CD14-positive monocyte (primary cell): ENCODE measurements around the gene SEMA5B. TPM values are rescaled to one million over a fixed set of nuclear protein-coding genes. Genes with fewer than 3 reads are reported as not detected.

ENCODE experiments used
- DNase-seq, 3 donors: peaks; one replicate each; pipeline ENCODE4 v3.0.0-alpha.2; 2011 to 2022
- H2AFZ ChIP-seq: 2 replicates; pipeline ENCODE4 v1.6.0; 2012; ENCODE audit warnings: mild to moderate bottlenecking, low read depth, low read length, inconsistent platforms; ENCODE audit not compliant: insufficient read depth, poor library complexity, severe bottlenecking
- H3K27ac ChIP-seq, 2 donors: 1 replicate in 1 of 2; 2 replicates in 1 of 2; pipeline ENCODE4 v1.5.1; 2012 to 2013; ENCODE audit warnings: low read length in 2 of 2, control low read depth in 1 of 2, inconsistent platforms in 1 of 2, low read depth in 1 of 2, mild to moderate bottlenecking in 1 of 2
- H3K27me3 ChIP-seq, 2 donors: one replicate each; pipeline versions ENCODE4 v1.6.0 to v1.6.1; 2011 to 2013; ENCODE audit warnings: low read length in 2 of 2; ENCODE audit not compliant: control insufficient read depth in 2 of 2, insufficient read depth in 2 of 2
- H3K36me3 ChIP-seq, 2 donors: replicated peaks in 1 of 2; 1 replicate in 1 of 2; 2 replicates in 1 of 2; pipeline versions ENCODE4 v1.5.1 to v1.6.1; 2012 to 2013; ENCODE audit warnings: low read length in 2 of 2, control low read depth in 1 of 2, inconsistent platforms in 1 of 2, mild to moderate bottlenecking in 1 of 2; ENCODE audit not compliant: insufficient read depth in 2 of 2, control insufficient read depth in 1 of 2
- H3K4me1 ChIP-seq, 2 donors: 1 replicate in 1 of 2; 2 replicates in 1 of 2; pipeline versions ENCODE4 v1.5.1 to v1.6.1; 2012 to 2013; ENCODE audit warnings: low read length in 2 of 2, control low read depth in 1 of 2, inconsistent platforms in 1 of 2, mild to moderate bottlenecking in 1 of 2, moderate library complexity in 1 of 2; ENCODE audit not compliant: insufficient read depth in 2 of 2, control insufficient read depth in 1 of 2
- H3K4me2 ChIP-seq: replicated peaks from 2 replicates; pipeline ENCODE3; 2012; ENCODE audit warnings: low read length, moderate library complexity, mild to moderate bottlenecking; ENCODE audit not compliant: poor library complexity, severe bottlenecking; ENCODE audit errors: extremely low read depth
- H3K4me3 ChIP-seq, 3 experiments: fragments of 200-600 bp in 1 of 3; sonication (generic) in 1 of 3; replicated peaks in 1 of 3; 1 replicate in 2 of 3; 2 replicates in 1 of 3; pipeline ENCODE4 v1.5.1; 2011 to 2013; ENCODE audit warnings: low read length in 3 of 3, mild to moderate bottlenecking in 3 of 3, control low read depth in 2 of 3, low read depth in 2 of 3, inconsistent platforms in 1 of 3, moderate library complexity in 1 of 3
- H3K79me2 ChIP-seq: 2 replicates; pipeline ENCODE4 v1.6.0; 2012; ENCODE audit warnings: mild to moderate bottlenecking, control low read depth, inconsistent platforms, low read length, moderate library complexity; ENCODE audit not compliant: insufficient read depth
- H3K9ac ChIP-seq: 2 replicates; pipeline ENCODE4 v1.6.0; 2017; ENCODE audit warnings: low read length, mild to moderate bottlenecking; ENCODE audit not compliant: insufficient read depth, poor library complexity, severe bottlenecking
- H3K9me3 ChIP-seq, 2 donors: replicated peaks in 1 of 2; 1 replicate in 1 of 2; 2 replicates in 1 of 2; pipeline versions ENCODE4 v1.5.1 to v1.6.1; 2012 to 2013; ENCODE audit warnings: low read length in 2 of 2, control low read depth in 1 of 2; ENCODE audit not compliant: control insufficient read depth in 1 of 2, insufficient read depth in 1 of 2
- H4K20me1 ChIP-seq: 2 replicates; pipeline ENCODE4 v1.6.0; 2012; ENCODE audit warnings: mild to moderate bottlenecking, low read length, control low read depth, moderate library complexity; ENCODE audit not compliant: insufficient read depth
- H3K27ac Mint-ChIP-seq, 7 donors: one replicate each; pipeline ENCODE4 v1.8.0; 2020; ENCODE audit warnings: mild to moderate bottlenecking in 7 of 7, mixed read lengths in 7 of 7, moderate library complexity in 6 of 7, inconsistent platforms in 2 of 7
- H3K27me3 Mint-ChIP-seq, 3 donors: one replicate each; pipeline ENCODE4 v1.8.0; 2021 to 2022; ENCODE audit warnings: low read depth in 3 of 3, mild to moderate bottlenecking in 3 of 3, mixed read lengths in 3 of 3, moderate library complexity in 3 of 3, inconsistent platforms in 1 of 3
- H3K36me3 Mint-ChIP-seq, 2 donors: one replicate each; pipeline ENCODE4 v1.8.0; 2020; ENCODE audit warnings: mixed read lengths in 2 of 2, inconsistent platforms in 1 of 2, mild to moderate bottlenecking in 1 of 2
- H3K4me1 Mint-ChIP-seq: one replicate; pipeline ENCODE4 v1.8.0; 2020; ENCODE audit warnings: mild to moderate bottlenecking, mixed read lengths
- H3K4me3 Mint-ChIP-seq, 2 donors: one replicate each; pipeline ENCODE4 v1.8.0; 2020; ENCODE audit warnings: mild to moderate bottlenecking in 2 of 2, mixed read lengths in 2 of 2, moderate library complexity in 1 of 2
- H3K9me3 Mint-ChIP-seq, 7 donors: one replicate each; pipeline ENCODE4 v1.8.0; 2020 to 2022; ENCODE audit warnings: mixed read lengths in 7 of 7, mild to moderate bottlenecking in 6 of 7, moderate library complexity in 6 of 7, inconsistent platforms in 2 of 7
- WGBS: methylation state at CpG from one replicate; pipeline ENCODE4 v1.1.5; 2013; ENCODE audit warnings: missing lambda C conversion rate; ENCODE audit not compliant: insufficient coverage; 5-methylcytosine and 5-hydroxymethylcytosine counted together
- intact Hi-C, 2 donors: fragments of 100-400 bp; cut with micrococcal nuclease; formaldehyde crosslinking; loops; one replicate each; pipeline versions ENCODE4 v1.15.0 to v1.15.1; 2023
- polyA plus RNA-seq, 3 donors: library from polyadenylated mRNA; depleted of rRNA in 1 of 3; unstranded in 2 of 3; stranded (reverse) in 1 of 3; fragments of 300-500 nt in 2 of 3; fragments of >200 nt in 1 of 3; fragmentation: Illumina TruSeq in 2 of 3; gene quantifications; 1 replicate in 2 of 3; 2 replicates in 1 of 3; pipeline ENCODE4 v1.2.3, GENCODE V29; 2012 to 2021
- TF ChIP-seq, protein P1 (sequence below): fragments of 200-600 bp; IDR thresholded peaks from one replicate; pipeline ENCODE4 v1.8.0; 2022; ENCODE audit warnings: antibody characterized with exemption, mild to moderate bottlenecking

Gene SEMA5B
- polyA plus RNA-seq, 3 donors: not detected

DNA sequence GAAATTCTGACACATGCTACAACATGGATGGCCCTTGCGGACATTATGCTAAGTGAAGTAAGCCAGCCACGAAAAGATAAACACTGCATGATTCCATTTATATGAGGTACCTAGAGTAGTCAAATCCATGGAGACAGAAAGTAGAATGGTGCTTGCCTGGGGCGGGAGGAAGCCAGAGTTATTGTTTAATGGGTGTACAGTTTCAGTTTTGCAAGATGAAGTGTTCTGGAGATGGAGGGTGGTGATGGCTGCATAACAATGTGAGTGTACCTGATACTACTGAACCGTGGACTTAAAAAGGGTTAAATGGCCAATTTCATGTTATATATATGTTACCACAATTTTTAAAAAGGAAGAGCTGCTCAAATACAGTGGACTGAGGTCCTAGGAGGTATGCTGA, 66.9 kb downstream of the SEMA5B start:
- Histone ChIP-seq H3K27me3 (no peaks in the 10 kb centered on the region), H3K4me3 (no peak overlapping the region), H3K36me3 (no peaks in the 10 kb centered on the region), H3K4me1 (no peaks in the 10 kb centered on the region), H3K9ac (no peak overlapping the region), H3K79me2 (no peaks in the 10 kb centered on the region), H2AFZ (no peak overlapping the region), H3K4me2 (no peak overlapping the region), H3K9me3 (no peaks in the 10 kb centered on the region), H3K27ac (no peak overlapping the region), H4K20me1 (no peaks in the 10 kb centered on the region)
- H3K4me3 Mint-ChIP-seq: no peak overlapping the region
- TF ChIP-seq, protein P1, sequence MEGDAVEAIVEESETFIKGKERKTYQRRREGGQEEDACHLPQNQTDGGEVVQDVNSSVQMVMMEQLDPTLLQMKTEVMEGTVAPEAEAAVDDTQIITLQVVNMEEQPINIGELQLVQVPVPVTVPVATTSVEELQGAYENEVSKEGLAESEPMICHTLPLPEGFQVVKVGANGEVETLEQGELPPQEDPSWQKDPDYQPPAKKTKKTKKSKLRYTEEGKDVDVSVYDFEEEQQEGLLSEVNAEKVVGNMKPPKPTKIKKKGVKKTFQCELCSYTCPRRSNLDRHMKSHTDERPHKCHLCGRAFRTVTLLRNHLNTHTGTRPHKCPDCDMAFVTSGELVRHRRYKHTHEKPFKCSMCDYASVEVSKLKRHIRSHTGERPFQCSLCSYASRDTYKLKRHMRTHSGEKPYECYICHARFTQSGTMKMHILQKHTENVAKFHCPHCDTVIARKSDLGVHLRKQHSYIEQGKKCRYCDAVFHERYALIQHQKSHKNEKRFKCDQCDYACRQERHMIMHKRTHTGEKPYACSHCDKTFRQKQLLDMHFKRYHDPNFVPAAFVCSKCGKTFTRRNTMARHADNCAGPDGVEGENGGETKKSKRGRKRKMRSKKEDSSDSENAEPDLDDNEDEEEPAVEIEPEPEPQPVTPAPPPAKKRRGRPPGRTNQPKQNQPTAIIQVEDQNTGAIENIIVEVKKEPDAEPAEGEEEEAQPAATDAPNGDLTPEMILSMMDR: no peak
- H3K27ac Mint-ChIP-seq: no peak overlapping the region
- peaks cover 1 to 7% (median 3%) of the 10 kb centered on the region in 3 donors for H3K27me3 Mint-ChIP-seq
- no peaks in the 10 kb centered on the region for H3K36me3 Mint-ChIP-seq
- no peak for DNase-seq
- no peaks in the 10 kb centered on the region for H3K4me1 Mint-ChIP-seq
- intact Hi-C loops: no loop called here
- H3K9me3 Mint-ChIP-seq: peaks cover 0 to 2% (median 0%) of the 10 kb centered on the region in 7 donors
- 97% methylated on average over 3 of the region's 4 CpGs for WGBS

DNA sequence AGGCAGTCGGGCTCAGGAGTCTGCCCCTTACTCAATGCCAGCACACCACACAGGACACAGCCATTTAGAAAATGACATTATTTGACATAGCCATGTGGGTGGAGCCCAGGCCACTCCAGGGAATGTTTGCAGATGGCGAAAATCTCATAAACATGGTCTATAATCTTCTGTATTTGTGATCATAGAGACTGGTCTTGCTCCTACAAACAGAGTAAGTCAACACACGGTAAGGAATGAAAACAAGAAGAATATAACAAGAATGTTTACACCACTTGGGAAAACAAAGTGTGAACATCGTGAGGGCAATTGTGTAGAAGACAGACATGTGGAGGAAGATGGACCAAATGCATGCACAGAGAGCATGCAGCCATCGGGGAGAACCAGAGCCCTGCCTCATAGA, 68.2 kb downstream of the SEMA5B start:
- Histone ChIP-seq H3K9ac (no peak overlapping the region), H3K4me2 (no peak overlapping the region), H3K27ac (no peak overlapping the region), H3K36me3 (no peaks in the 10 kb centered on the region), H3K4me1 (no peaks in the 10 kb centered on the region), H2AFZ (no peak overlapping the region), H3K9me3 (no peaks in the 10 kb centered on the region), H3K4me3 (no peak overlapping the region), H3K27me3 (no peaks in the 10 kb centered on the region), H4K20me1 (no peaks in the 10 kb centered on the region), H3K79me2 (no peaks in the 10 kb centered on the region)
- WGBS: 100% methylated on average over 3 of the region's 5 CpGs
- Mint-ChIP-seq H3K4me3 (no peak overlapping the region), H3K27me3 (peaks cover 0 to 4% (median 1%) of the 10 kb centered on the region in 3 donors), H3K27ac (no peak overlapping the region), H3K4me1 (no peaks in the 10 kb centered on the region), H3K36me3 (no peaks in the 10 kb centered on the region), H3K9me3 (peaks cover 0 to 2% (median 0%) of the 10 kb centered on the region in 7 donors)
- TF ChIP-seq, protein P1: no peak
- DNase-seq: no peak
- intact Hi-C loops: no loop called here
